SHP77 treated with DMSO at 0.1 percent for 48 hours (cell line): Measurements from ENCODE around the gene ILF2.
A peak's percentile ranks its signal among the peaks of the same experiment; 100 is the strongest.
"Not testable (repeated sequence)": the region's sequence is repeated elsewhere in the genome, so short reads cannot be mapped to it uniquely, and the experiment has no call there.

ENCODE experiments used
- DNase-seq: peaks from one replicate; lab custom pipeline; 2025; lab: John Stamatoyannopoulos, UW

ILF2 gene

DNA sequence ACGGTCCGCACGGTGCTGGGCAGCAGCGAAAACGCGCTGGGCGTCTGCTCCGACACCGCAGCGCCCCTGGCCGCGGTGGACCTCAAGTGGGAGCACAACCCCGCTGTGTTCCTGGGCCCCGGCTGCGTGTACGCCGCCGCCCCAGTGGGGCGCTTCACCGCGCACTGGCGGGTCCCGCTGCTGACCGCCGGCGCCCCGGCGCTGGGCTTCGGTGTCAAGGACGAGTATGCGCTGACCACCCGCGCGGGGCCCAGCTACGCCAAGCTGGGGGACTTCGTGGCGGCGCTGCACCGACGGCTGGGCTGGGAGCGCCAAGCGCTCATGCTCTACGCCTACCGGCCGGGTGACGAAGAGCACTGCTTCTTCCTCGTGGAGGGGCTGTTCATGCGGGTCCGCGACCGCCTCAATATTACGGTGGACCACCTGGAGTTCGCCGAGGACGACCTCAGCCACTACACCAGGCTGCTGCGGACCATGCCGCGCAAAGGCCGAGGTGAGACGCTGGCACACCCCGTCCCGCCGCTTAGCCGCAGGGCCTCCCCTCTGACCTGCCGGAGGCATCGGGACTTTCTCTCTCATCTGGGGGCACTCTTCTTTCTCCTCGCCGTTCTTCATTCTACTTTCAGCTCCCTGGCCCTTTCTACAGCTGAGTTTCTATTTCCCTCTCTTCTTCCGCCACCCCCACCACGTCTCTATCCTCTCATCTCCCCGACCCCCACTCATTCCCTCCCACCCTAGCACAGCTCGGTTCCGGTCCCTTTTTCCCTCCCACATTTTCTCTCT, 8.7 kb upstream of the ILF2 start:
- no peak for DNase-seq

DNA sequence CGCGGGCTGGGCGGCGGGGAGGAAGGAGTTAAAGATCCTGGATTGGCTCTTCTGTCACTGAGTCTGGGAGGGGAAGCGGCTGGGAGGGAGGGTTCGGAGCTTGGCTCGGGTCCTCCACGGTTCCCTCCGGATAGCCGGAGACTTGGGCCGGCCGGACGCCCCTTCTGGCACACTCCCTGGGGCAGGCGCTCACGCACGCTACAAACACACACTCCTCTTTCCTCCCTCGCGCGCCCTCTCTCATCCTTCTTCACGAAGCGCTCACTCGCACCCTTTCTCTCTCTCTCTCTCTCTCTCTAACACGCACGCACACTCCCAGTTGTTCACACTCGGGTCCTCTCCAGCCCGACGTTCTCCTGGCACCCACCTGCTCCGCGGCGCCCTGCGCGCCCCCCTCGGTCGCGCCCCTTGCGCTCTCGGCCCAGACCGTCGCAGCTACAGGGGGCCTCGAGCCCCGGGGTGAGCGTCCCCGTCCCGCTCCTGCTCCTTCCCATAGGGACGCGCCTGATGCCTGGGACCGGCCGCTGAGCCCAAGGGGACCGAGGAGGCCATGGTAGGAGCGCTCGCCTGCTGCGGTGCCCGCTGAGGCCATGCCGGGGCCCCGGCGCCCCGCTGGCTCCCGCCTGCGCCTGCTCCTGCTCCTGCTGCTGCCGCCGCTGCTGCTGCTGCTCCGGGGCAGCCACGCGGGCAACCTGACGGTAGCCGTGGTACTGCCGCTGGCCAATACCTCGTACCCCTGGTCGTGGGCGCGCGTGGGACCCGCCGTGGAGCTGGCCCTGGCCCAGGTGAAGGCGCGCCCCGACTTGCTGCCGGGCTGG, 7.9 kb upstream of the ILF2 start, which contains the start of gene NPR1:
NPR1 (plus strand) TSS at position 170 of the 818 bp plus-strand sequence; CDS start at position 591, 421 bp downstream.
- no peak for DNase-seq

DNA sequence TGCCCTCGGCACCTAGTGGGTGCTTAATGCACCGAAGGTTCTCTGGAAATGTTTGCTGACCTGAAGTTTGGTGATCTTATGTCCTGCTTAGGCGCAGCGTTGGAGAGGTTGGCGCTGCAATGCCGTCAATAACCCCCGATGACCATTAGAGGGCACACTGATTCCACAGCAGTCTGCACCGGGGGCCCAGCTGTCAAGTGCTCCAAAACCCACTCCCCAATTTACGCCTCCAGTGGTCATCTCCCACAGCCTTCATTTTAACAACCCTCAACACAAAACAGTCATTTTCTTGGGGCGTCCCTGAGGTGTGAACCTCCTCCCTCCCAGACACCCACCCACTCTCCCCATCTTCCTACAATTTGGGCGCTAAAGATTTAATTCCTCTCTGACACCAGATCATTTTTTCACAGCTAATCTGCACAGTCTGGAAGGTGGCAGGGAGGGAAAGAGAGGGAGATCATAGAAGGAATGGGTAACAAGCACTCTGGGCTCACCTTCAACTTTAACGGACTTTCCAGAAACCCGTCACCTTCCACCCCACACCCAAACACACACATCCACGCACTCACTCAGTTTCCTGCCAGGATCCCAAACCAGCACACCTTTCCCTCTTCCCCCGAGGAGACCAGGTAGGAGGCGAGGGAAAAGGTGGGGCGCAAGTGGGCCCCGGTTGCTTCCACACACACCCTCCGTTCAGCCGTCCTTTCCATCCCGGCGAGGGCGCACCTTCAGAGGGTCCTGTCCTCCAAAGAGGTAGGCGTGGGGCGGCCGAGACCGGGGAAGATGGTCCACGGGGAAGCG, 7.1 kb upstream of the ILF2 start:
- DNase-seq: peak; percentile 22

DNA sequence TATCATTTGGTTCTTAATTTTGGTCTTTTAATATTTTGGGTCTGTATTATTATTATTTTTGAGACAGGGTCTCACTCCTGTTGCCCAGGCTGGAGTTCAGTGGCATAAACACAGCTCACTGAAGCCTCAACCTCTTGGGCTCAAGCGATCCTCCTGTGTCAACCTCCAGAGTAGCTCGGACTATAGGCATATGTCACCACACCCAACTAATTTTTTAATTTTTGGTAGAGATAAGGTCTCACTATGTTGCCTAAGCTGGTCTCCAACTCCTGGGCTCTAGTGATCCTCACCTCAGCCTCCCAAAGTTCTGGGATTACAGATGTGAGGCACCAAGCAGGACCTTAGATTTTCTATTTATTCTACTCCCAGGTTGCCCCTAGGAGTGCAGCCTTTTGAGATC, 2.7 kb upstream of the ILF2 start:
- no peak for DNase-seq

DNA sequence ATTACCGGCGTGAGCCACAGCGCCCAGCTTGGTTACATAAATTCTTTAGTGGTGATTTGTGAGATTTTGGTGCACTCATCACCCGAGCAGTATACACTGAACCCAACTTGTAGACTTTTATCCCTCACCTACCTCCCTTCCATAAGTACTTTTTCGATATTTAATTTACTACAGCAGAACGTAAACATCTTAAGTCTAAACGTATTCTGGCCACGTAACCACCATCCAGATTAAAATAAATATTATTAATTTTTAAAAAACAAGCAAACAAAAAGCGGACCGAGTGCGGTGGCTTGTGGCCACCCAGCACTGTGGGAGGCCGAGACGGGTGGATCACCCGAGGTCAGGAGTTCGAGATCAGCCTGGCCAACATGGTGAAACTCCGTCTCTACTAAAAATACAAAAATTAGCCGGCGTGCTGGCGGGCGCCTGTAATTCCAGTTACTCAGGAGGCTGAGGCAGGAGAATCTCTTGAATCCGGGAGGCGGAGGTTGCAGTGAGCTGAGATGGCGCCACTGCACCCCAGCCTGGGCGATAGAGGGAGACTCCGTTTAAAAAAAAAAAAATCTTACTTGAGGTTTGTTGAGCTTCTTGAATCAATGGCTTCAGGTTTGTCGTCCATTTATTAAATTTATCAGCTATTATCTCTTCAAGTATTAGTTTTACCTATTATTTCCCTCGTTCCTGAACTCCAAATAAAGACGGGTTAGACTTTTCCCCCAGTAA, 998 bp upstream of the ILF2 start:
- DNase-seq: peak; percentile 80

DNA sequence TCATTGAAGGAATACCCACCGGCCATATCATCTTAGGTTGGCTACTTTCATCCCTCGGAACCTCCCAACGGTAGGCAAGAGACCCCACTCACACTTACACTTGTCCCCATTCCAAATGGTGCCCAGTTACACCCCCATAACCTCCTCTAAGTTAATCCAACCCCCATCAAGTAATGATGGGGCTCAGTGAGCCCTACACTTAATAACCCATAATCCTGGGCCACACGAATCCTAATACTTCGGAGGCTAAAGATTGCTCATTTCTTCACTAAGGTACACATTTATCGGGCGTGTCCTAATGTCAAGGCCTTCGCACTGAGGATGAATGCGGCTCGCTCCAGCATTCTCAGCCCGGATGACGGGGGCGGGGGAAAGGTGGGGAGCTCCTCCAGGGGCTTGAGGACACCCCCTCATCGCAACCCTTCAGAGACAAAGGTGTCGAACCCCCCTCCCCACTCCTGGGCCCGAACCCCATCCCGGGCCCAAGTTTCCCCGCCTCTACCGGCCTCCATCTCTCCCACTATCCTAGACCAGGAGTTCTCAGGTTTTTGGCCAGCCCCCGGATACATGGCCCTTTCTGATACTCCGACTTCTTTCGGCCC, 435 bp downstream of the ILF2 start:
- DNase-seq: no peak

DNA sequence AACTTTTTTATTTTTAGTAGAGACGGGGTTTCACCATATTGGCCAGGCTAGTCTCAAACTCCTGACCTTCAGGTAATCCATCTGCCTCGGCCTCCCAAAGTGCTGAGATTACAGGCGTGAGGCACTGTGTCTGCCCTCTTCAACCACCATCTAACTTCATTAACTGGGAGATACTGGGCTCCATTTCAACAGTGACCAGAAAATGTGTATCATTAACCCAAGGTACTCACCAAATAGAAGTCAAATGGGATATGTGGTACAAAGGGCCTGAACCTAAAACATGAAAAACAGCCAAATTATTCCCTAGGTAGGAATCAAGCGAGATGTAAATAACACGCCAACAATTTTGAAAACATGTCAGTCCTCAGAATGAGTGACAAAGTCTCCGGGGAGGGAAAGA, 1.2 kb downstream of the ILF2 start:
- no peak for DNase-seq

DNA sequence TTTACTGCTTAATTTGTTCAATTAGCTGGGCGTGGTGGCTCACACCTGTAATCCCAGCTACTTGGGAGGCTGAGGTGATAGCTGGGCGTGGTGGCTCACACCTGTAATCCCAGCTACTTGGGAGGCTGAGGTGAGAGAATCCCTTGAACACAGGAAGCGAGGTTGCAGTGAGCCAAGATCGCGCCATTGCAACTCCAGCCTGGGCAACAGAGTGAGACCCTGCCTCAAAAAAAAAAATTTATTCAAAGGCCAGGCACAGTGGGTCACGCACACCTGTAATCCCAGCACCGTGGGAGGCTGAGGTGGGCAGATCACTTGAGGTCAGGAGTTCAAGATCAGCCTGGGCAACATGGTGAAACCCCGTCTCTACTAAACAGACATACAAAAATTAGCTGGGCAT, 2.1 kb downstream of the ILF2 start:
- not testable (repeated sequence) for DNase-seq

DNA sequence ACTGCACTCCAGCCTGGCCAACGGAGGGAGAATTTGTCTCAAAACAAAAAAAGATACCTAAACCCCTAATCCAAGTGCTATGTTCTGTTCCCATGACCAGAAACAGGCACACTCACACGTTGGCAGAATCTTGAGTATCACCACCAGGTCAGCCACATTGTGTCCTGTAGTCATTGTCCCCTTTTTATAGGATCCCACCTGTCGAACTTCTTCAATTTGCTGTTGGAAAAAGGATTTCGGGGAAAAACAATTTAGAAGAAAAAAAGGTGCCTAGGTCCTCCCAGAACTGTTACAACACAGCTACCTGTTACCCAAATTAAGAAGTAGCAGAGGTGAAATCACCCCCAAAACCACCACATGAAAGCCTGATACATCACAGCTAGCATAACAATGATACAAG, 3.4 kb downstream of the ILF2 start:
- DNase-seq: no peak

DNA sequence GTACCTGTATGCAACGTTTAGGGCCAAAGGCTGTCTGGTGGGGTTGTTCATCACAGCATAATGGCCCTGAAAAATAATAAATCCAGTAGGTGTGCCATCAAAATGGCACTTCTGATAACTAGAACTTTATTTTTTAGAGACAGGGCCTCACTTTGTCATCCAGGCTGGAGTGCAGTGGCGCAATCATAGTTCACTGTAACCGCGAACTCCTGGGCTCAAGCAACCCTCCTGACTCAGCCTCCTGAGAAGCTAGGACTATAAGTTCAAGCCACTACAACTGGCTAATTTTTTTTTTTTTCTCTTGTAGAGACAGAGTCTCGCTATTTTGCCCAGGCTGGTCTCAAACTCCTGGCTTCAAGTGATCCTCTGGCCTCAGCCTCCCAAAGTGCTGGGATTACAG, 7.6 kb downstream of the ILF2 start:
- DNase-seq: no peak

DNA sequence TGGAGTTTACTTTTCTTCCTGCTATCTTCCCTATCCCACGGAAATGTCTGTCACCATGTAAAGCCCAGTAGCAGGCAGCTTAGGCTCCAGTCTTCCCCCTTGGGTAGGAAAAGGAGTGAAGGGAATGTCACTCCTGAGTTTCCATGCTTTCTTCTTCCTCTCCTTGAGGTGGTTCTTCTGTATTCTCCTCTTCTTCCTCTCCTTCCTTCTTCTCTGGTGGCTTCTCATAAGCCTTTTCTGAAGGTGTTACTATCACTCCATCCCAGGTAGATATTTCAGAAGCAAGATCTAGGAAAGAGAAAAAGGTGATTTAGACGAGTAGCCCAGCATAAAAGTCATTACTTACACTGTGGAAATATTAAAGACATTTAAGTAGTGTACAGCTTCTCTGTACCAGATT, 8.5 kb downstream of the ILF2 start:
- DNase-seq: no peak

DNA sequence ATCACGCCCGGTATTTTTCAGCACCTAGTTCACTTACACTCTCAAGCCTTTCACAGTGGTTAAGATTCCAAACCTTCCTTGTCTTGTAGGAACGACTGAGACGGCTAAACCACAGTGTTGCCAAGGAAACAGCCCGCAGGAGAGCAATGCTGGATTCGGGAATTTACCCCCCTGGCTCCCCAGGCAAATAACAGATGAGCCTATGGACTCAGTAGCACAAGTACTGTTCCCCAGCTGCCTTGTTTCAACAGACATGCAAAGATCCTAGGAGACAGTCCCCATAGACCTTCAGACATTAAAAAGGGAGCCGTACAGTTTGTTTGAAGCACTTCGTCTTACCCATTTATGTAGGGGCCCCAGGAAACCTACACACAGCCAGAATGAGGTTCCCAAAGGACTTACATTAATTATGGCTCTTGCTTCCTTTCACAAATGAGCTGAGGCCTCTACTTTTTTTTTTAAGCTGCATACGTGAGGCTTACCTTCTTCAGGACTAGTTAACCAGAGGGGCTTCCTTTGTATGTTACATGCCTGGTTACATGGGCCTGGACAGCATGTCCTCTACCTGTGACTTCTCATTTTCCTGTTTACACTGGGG, 9.6 kb downstream of the ILF2 start:
- no peak for DNase-seq

DNA sequence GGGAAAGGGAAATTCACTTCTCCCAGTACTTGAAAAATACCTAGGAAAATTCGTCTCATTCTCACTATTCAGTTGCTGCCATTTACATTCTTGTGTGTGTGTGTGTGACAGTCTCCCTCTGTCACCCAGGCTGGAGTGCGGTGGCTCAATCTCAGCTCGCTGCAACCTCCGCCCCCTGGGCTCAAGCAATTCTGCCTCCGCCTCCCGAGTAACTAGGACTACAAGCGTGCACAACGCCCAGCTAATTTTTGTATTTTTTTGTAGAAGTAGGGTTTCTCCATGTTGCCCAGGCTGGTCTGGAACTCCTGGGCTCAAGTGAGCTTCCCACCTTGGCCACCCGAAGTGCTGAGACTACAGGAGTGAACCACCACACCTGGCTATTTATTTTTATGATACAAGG, 11.1 kb downstream of the ILF2 start:
- no peak for DNase-seq

DNA sequence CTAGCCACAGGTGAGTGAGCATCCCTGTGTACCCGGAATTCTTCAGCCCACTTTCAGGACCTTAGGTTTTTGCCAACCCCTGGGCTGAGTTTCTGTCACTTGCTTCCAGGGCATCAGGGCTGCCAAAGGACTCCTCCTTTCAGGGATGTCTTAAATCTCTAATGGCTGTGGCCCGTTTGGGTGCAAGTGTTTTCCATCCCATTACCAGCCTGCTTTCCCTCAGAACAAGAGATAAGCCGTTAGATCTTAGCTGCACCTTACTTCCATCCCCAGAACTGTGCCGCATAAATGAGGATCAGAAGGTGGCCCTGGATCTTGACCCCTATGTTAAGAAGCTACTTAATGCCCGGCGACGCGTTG, 11.6 kb downstream of the ILF2 start:
- DNase-seq: no peak

DNA sequence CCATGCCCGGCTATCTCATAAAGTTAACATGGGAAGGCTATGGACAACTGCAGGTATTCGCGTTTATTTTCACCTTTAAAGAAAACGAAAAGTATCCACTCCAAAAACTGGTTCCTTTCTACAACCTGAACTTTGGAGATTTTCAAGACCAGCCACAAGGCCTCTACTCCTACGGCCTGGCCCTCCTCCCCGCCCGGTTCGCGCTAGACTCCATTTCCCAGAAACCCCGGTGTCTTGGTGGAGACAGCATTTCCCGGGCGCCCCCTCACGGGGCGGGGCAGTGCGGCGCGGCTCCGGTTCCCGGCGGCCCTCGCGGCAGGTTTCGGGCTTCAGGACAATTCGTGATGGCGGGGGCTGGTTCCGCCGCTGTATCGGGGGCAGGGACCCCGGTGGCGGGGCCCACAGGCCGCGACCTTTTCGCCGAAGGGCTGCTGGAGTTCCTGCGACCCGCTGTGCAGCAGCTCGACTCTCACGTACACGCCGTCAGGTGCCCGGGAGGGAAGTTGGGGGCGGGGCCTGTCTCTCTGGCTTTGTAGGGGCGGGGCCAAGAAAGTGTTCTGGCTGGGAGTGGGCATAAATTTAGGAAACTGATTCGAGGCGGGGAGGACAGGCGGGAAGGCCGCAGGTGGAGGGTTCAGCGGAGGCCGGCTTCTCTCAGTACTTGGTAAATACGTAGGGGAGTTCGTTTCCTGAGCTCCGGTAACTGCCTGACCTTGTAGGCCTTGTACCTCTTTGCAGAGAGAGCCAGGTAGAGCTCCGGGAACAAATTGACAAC, 12.2 kb downstream of the ILF2 start, which contains the start of gene SNAPIN:
SNAPIN (plus strand) TSS at position 304 of the 775 bp plus-strand sequence; CDS start at position 345, 41 bp downstream.
- peak; percentile 96 for DNase-seq

DNA sequence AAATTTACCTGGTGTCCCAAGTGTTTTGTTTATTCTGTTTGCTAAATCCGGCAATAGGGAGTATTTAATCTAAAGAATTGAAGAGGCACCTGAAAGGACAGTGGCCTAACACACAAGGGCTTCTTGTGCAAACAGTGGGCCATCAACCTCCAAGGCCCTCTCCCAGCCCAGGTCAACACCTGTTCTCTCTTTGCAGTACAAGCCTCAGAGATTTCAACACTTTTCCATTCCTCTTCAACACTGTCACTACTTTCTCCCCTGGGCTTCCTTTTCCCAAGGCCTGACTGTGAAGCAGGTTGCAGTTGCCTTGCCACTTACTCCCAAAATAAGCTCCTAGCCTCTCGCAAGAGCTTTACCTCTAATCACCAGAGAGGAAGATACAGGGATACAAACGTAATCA, 15.5 kb downstream of the ILF2 start:
- peak; percentile 44 for DNase-seq

DNA sequence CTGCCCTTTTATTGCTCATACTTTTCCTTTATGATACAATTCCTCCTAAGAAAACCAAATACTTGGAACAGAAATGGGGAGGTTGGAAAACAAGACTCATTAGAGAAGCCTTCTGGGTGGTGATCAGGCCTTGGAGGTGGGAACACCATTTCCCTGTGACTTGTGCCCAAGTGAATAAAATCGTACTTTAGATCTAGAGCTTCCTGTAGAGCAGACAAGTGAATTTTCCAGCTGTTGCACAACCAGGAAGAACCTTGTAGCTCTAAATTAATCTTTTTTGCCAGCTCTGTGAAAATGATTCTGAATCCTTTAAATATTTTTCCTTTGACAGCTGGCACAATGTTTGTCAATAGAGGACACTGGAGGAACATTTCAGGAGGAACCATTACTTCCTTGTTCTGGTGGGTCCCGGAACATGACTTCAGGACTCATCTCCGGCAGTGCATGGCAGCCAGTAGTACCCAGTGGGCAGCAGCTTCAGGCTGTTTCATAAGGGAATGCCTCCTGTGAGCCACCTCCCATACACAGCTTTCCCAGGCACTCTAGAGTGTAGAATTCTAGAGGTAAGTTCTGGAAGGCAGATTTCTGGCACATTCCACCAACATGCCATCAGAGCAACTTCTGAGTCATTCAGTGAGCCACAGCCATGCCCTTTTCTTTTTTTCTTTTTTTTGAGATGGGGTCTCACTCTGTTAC, 17.8 kb downstream of the ILF2 start:
- no peak for DNase-seq

DNA sequence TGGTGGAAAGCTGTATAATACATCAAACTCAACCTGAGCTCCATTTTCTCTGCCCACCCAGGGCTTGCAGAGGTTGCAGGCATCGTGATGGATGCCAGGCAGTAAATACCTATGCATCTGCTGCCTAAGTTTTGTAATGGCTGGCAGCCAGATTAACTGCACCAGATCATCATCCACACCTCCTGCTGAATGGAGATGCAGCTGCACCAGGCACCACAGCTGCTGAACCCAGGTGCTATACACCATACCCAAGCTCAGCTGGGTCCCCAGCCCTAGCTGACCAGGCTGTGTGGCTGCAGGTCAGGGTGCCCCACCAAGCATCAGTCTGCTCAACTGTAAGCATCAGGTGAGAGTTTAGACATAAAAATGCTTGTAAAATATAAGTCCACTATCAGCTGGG, 19.0 kb downstream of the ILF2 start:
- DNase-seq: peak; percentile 73

DNA sequence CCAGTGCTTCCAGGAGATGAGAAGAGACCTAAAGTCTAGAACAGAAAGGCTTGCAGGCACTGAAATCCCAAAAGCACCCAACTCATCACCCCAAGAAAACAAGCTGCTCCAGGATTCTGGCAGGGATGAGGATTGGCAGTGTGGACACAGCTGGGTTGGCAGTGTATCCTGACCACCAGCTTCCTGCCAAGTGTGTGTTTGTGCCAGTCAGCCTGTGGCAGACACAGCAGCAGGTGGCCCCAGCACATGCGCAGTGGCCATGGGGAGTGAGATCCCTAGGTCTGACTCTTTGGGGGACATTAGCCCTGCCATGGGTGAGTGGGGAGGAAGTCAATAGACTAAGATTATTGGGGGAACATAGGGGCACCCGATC, 20.9 kb downstream of the ILF2 start:
- peak; percentile 84 for DNase-seq
